ENCODE results near the gene C17orf58. TPM values are rescaled to one million over a fixed set of nuclear protein-coding genes. Genes with fewer than 3 reads are reported as not detected.
"Not testable (repeated sequence)": the region's sequence is repeated elsewhere in the genome, so short reads cannot be mapped to it uniquely, and the experiment has no call there.

C17orf58 gene
- total RNA-seq, 4 donors from 2014 or later = 6.4 to 10.7 (median 7.2) TPM

DNA sequence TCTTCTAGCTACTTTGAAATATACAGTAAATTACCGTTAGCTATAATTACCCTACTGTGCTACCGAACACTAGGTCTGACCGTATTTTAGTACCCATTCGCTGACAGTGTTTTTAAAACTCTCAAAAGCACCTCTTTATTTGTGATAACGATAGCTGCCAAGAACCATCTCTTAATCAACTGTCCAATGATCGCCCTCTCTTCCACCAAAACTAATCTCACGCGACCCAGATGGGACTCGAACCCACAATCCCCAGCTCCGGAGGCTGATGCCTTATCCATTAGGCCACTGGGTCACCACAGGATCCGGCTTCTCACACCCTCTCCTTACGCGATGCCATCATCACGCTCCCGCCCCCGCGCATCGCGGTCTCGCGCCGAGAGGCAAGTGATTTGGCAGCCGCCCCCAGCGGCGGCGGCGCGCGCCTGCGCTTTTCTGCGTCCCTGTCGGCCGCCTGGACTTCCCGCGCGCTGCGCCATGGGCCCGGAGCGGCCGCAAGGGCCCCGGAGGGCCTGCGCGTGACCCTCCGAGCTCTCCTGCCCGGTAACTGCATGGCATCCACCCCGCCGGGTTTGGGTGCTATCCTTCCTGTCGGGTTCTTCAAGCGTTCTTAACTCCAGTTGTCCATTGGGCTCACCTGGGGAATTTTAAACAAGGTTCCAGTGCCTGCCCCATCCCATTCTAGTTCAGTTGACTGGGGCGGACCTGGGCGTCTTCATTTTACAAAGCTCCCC is 23.6 kb upstream of the C17orf58 start:
- Histone ChIP-seq H3K4me1 (peaks cover 0 to 34% (median 4%) of the 10 kb centered on the region in 3 donors), H3K27ac (peak overlapping the region; percentile 77 to 90 (median 86)), H3K27me3 (no peaks in the 10 kb centered on the region), H3K36me3 (no peaks in the 10 kb centered on the region), H3K9me3 (no peaks in the 10 kb centered on the region), H3K4me3 (peak overlapping the region; percentile 52 to 84 (median 58))
- 1% methylated on average over 15 to 16 of the region's 51 CpGs for WGBS, 2 donors
- intact Hi-C loops (cut with DNase I) = no loop called here
- peak in 2 of 4 donors; percentile 29 to 48 for TF ChIP-seq POLR2A (IDR thresholded peaks at IDR 0.05)
- TF ChIP-seq, protein P1, sequence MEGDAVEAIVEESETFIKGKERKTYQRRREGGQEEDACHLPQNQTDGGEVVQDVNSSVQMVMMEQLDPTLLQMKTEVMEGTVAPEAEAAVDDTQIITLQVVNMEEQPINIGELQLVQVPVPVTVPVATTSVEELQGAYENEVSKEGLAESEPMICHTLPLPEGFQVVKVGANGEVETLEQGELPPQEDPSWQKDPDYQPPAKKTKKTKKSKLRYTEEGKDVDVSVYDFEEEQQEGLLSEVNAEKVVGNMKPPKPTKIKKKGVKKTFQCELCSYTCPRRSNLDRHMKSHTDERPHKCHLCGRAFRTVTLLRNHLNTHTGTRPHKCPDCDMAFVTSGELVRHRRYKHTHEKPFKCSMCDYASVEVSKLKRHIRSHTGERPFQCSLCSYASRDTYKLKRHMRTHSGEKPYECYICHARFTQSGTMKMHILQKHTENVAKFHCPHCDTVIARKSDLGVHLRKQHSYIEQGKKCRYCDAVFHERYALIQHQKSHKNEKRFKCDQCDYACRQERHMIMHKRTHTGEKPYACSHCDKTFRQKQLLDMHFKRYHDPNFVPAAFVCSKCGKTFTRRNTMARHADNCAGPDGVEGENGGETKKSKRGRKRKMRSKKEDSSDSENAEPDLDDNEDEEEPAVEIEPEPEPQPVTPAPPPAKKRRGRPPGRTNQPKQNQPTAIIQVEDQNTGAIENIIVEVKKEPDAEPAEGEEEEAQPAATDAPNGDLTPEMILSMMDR (IDR thresholded peaks at IDR 0.05) = peak; percentile 15 to 74 (median 64)
- DNase-seq = peak; percentile 55

DNA sequence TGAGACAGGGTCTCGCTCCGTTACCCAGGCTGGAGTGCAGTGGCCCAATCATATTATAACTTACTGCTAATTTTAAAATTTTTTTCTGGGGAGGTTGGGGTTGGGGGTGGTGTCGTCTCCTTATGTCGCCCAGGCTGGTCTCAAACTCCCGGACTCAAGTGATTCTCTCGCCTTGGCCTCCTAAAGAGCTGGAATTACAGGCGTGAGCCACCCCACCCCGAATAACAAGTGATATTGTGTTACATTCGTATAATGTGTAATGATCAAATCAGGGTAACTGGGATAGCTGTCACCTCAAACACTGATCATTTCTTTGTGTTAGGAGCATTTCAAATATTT is 23.0 kb upstream of the C17orf58 start:
- no peaks in the 10 kb centered on the region for H3K9me3 ChIP-seq
- peak overlapping the region in 3 of 4 donors; percentile 83 to 90 (median 89) for H3K27ac ChIP-seq
- WGBS, 2 donors = 52 to 73% methylated on average over 9 of the region's 9 CpGs
- peaks cover 0 to 34% (median 4%) of the 10 kb centered on the region in 3 donors for H3K4me1 ChIP-seq
- DNase-seq = no peak
- intact Hi-C loops (cut with DNase I) = no loop called here
- no peaks in the 10 kb centered on the region for H3K36me3 ChIP-seq
- TF ChIP-seq, protein P1 (IDR thresholded peaks at IDR 0.05) = no peak
- no peak for TF ChIP-seq POLR2A (IDR thresholded peaks at IDR 0.05)
- no peaks in the 10 kb centered on the region for H3K27me3 ChIP-seq
- H3K4me3 ChIP-seq = peak overlapping the region in 3 of 4 donors; percentile 53 to 84 (median 64)

DNA sequence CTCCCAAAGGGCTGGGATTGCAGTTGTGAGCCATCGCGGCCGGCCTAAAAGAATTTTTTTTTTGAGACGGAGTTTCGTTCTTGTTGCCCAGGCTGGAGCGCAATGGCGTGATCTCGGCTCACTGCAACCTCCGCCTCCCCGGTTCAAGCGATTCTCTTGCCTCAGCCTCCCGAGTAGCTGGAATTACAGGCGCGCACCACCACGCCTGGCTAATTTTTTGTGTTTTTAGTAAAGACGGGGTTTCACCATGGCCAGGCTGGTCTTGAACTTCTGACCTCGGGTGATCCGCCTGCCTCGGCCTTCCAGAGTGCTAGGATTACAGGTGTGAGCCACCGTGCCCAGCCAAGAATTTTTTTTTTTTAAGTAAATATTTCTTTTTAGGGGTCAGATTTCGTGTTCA is 22.2 kb upstream of the C17orf58 start:
- DNase-seq; H3K36me3 ChIP-seq; intact Hi-C loops (cut with DNase I); H3K27ac ChIP-seq; H3K4me3 ChIP-seq; H3K9me3 ChIP-seq; H3K27me3 ChIP-seq: not testable (repeated sequence)
- peaks cover 0 to 39% (median 4%) of the 10 kb centered on the region in 3 donors for H3K4me1 ChIP-seq
- 82 to 84% methylated on average over 19 to 20 of the region's 21 CpGs for WGBS, 2 donors

DNA sequence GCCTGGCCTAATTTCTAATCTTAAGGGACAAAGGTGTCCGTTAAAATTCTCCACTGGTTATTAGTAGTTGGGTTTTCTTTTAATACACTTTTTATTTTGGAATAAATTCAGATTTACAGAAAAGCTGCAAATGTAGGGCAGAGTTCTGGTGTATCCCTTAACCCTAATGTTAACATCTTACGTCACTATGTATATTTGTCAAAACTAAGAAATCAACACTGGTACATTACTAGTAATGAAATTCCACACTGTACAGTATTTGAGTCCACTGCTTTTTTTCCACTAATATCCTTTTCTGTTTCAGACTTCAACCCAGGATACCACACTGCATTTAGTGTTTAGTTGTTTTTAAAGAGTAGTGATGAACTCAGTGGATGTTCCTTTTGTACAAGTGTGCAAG is 20.6 kb upstream of the C17orf58 start:
- TF ChIP-seq, protein P1 (IDR thresholded peaks at IDR 0.05) = no peak
- no peak for TF ChIP-seq POLR2A (IDR thresholded peaks at IDR 0.05)
- peaks cover 0 to 29% (median 4%) of the 10 kb centered on the region in 3 donors for H3K4me1 ChIP-seq
- intact Hi-C loops (cut with DNase I) = no loop called here
- 84 to 88% methylated on average over 2 of the region's 2 CpGs for WGBS, 2 donors
- H3K4me3 ChIP-seq = no peak overlapping the region
- H3K27ac ChIP-seq = no peak overlapping the region
- H3K9me3 ChIP-seq = no peaks in the 10 kb centered on the region
- H3K36me3 ChIP-seq = no peaks in the 10 kb centered on the region
- DNase-seq = no peak
- H3K27me3 ChIP-seq = no peaks in the 10 kb centered on the region

DNA sequence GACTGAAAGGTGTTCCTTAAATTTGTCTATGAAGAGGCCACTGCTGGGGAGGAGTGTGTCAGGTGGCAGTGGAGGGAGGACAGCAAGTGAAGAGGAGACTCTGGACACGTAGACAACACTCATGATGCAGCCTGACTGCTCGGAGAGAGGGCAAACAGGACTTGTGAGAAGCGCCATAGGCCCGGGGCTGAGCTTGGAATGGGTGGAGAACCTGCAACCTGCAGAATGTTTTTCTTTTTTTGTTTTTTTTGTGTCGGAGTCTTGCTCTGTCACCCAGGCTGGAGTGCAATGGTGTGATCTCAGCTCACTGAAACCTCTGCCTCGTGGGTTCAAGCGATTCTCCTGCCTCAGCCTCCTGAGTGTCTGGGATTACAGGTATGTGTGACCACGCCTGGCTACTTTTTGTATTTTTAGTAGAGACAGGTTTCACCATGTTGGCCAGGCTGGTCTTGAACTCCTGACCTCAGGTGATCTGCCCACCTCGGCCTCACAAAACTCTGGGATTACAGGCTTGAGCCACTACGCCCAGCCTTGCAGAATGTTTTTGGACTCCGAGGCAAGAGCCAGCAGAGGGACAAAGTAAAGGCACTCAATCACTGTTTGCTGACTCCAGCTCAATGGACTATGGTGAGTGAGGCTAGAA is 18.9 kb upstream of the C17orf58 start:
- Histone ChIP-seq H3K36me3 (no peaks in the 10 kb centered on the region), H3K27ac (no peak overlapping the region), H3K27me3 (no peaks in the 10 kb centered on the region), H3K4me3 (no peak overlapping the region), H3K4me1 (peaks cover 0 to 19% (median 0%) of the 10 kb centered on the region in 3 donors), H3K9me3 (no peaks in the 10 kb centered on the region)
- WGBS, 2 donors = 79 to 82% methylated on average over 9 to 11 of the region's 11 CpGs
- intact Hi-C loops (cut with DNase I) = no loop called here
- TF ChIP-seq, protein P1 (IDR thresholded peaks at IDR 0.05) = no peak
- TF ChIP-seq POLR2A (IDR thresholded peaks at IDR 0.05) = no peak
- no peak for DNase-seq
